ENCODE results near the gene IL3. TPM values are rescaled to one million over a fixed set of nuclear protein-coding genes. Genes with fewer than 3 reads are reported as not detected.
A peak's percentile ranks its signal among the peaks of the same experiment; 100 is the strongest.

IL3 gene
- total RNA-seq, 4 donors from 2014 or later, result not detected

DNA sequence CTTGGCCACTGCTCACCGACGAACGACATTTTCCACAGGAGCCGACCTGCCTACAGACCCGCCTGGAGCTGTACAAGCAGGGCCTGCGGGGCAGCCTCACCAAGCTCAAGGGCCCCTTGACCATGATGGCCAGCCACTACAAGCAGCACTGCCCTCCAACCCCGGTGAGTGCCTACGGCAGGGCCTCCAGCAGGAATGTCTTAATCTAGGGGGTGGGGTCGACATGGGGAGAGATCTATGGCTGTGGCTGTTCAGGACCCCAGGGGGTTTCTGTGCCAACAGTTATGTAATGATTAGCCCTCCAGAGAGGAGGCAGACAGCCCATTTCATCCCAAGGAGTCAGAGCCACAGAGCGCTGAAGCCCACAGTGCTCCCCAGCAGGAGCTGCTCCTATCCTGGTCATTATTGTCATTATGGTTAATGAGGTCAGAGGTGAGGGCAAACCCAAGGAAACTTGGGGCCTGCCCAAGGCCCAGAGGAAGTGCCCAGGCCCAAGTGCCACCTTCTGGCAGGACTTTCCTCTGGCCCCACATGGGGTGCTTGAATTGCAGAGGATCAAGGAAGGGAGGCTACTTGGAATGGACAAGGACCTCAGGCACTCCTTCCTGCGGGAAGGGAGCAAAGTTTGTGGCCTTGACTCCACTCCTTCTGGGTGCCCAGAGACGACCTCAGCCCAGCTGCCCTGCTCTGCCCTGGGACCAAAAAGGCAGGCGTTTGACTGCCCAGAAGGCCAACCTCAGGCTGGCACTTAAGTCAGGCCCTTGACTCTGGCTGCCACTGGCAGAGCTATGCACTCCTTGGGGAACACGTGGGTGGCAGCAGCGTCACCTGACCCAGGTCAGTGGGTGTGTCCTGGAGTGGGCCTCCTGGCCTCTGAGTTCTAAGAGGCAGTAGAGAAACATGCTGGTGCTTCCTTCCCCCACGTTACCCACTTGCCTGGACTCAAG lies 14.6 kb downstream of the IL3 start:
- Histone ChIP-seq H3K4me3 (replicated peaks in 1 of 3) (no peak overlapping the region), H3K27ac (no peak overlapping the region), H3K27me3 (no peaks in the 10 kb centered on the region), H3K36me3 (no peaks in the 10 kb centered on the region), H3K4me1 (no peaks in the 10 kb centered on the region), H3K9me3 (no peaks in the 10 kb centered on the region)
- TF ChIP-seq POLR2A (IDR thresholded peaks at IDR 0.05), result no peak
- TF ChIP-seq, protein P1, sequence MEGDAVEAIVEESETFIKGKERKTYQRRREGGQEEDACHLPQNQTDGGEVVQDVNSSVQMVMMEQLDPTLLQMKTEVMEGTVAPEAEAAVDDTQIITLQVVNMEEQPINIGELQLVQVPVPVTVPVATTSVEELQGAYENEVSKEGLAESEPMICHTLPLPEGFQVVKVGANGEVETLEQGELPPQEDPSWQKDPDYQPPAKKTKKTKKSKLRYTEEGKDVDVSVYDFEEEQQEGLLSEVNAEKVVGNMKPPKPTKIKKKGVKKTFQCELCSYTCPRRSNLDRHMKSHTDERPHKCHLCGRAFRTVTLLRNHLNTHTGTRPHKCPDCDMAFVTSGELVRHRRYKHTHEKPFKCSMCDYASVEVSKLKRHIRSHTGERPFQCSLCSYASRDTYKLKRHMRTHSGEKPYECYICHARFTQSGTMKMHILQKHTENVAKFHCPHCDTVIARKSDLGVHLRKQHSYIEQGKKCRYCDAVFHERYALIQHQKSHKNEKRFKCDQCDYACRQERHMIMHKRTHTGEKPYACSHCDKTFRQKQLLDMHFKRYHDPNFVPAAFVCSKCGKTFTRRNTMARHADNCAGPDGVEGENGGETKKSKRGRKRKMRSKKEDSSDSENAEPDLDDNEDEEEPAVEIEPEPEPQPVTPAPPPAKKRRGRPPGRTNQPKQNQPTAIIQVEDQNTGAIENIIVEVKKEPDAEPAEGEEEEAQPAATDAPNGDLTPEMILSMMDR (IDR thresholded peaks at IDR 0.05), result no peak
- intact Hi-C loops (cut with DNase I), result no loop called here
- DNase-seq, result peak; percentile 48 to 51
- WGBS, 2 donors, result 56 to 63% methylated on average over 10 to 13 of the region's 16 CpGs

DNA sequence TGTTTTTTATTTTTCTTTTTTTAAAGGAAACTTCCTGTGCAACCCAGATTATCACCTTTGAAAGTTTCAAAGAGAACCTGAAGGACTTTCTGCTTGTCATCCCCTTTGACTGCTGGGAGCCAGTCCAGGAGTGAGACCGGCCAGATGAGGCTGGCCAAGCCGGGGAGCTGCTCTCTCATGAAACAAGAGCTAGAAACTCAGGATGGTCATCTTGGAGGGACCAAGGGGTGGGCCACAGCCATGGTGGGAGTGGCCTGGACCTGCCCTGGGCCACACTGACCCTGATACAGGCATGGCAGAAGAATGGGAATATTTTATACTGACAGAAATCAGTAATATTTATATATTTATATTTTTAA lies 15.2 kb downstream of the IL3 start:
- intact Hi-C loops (cut with DNase I), result no loop called here
- no peak overlapping the region for H3K27ac ChIP-seq
- DNase-seq, result peak; percentile 17 to 34
- WGBS, 2 donors, result 50 to 53% methylated on average over 2 of the region's 2 CpGs
- H3K9me3 ChIP-seq, result no peaks in the 10 kb centered on the region
- no peak overlapping the region for H3K4me3 ChIP-seq (replicated peaks in 1 of 3)
- H3K4me1 ChIP-seq, result no peaks in the 10 kb centered on the region
- no peaks in the 10 kb centered on the region for H3K27me3 ChIP-seq
- H3K36me3 ChIP-seq, result no peaks in the 10 kb centered on the region
- TF ChIP-seq, protein P1 (IDR thresholded peaks at IDR 0.05), result no peak

DNA sequence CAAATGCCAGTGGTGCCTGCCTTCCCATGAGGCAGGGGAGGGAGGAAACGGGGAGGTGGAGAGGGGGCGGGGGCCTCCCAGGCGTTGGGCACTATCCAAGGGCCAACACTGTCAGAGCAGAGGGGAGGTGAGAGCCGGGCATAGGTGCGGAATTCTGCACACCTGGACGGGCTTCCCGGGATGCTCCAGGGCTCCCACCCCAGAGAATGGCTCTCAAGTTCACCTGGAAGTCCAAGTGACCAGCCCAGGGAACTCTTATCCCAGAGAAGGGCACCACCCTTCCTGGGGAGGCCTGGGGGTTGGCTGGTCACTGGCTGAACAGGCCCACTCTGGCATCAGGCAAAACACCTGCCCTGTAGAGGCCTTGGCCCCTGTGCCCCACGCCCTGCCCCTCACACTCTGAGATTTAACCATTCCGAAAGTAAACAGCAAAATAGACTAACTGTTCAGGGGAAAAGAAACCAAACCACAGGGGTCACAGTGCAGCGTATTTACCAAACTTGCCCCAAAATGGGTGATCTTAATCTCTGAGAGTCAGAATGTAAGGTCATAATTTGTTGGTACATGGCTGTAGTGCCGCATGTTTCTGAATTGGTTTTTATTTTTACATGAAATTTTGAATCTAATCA lies 15.9 kb downstream of the IL3 start:
- no peaks in the 10 kb centered on the region for H3K27me3 ChIP-seq
- no peak overlapping the region for H3K4me3 ChIP-seq (replicated peaks in 1 of 3)
- 86 to 89% methylated on average over 11 of the region's 11 CpGs for WGBS, 2 donors
- no peaks in the 10 kb centered on the region for H3K36me3 ChIP-seq
- H3K4me1 ChIP-seq, result no peaks in the 10 kb centered on the region
- intact Hi-C loops (cut with DNase I), result no loop called here
- no peak for TF ChIP-seq POLR2A (IDR thresholded peaks at IDR 0.05)
- TF ChIP-seq, protein P1 (IDR thresholded peaks at IDR 0.05), result no peak
- H3K9me3 ChIP-seq, result no peaks in the 10 kb centered on the region
- no peak for DNase-seq
- no peak overlapping the region for H3K27ac ChIP-seq

DNA sequence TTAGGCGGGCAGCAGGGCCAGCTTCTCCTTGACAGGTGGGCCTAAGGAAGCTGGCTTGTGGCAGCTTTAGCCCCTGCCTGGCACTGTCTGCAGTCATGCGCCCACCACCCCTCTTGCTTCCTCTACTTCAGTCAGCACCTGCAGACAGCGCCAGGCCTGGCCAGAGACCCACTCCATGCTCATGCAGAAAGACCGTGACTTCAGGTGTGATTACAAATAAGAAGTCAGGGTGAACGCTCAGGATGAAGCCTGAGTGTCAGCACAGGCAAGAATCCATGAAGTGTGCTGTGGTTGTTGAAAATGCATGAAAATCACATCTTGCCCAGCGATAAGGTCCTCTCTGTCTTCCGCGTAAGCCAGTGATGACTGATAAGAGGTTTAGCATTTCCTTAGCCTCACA lies 16.5 kb downstream of the IL3 start:
- Histone ChIP-seq H3K27me3 (no peaks in the 10 kb centered on the region), H3K4me1 (no peaks in the 10 kb centered on the region), H3K4me3 (replicated peaks in 1 of 3) (no peak overlapping the region), H3K36me3 (no peaks in the 10 kb centered on the region), H3K9me3 (no peaks in the 10 kb centered on the region), H3K27ac (no peak overlapping the region)
- DNase-seq, result no peak
- TF ChIP-seq, protein P1 (IDR thresholded peaks at IDR 0.05), result no peak
- no peak for TF ChIP-seq POLR2A (IDR thresholded peaks at IDR 0.05)
- intact Hi-C loops (cut with DNase I), result no loop called here
- 95 to 97% methylated on average over 6 to 8 of the region's 8 CpGs for WGBS, 2 donors

DNA sequence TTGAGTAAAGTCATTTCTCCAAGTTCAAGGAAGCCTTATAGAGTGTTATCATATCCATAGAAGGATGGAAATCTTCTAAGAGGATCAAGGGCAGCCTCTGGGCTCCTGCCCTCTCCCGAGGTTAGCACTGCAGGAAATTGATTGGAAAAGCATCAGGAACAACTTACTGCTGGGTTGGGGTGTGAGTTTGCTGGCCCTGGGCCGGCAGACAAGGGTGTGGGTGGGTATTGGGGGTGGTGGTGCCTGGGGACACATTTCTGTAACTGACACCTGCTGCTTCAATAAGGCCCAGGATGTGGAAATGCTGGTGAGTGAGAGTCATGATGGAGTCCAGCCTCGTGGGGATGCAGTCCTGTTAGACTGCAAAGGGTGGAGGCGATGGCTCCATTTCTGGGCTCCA lies 18.6 kb downstream of the IL3 start:
- no peaks in the 10 kb centered on the region for H3K4me1 ChIP-seq
- intact Hi-C loops (cut with DNase I), result no loop called here
- no peak overlapping the region for H3K27ac ChIP-seq
- H3K36me3 ChIP-seq, result no peaks in the 10 kb centered on the region
- DNase-seq, result no peak
- WGBS, 2 donors, result 78 to 82% methylated on average over 4 of the region's 4 CpGs
- TF ChIP-seq, protein P1 (IDR thresholded peaks at IDR 0.05), result no peak
- no peak for TF ChIP-seq POLR2A (IDR thresholded peaks at IDR 0.05)
- H3K4me3 ChIP-seq (replicated peaks in 1 of 3), result no peak overlapping the region
- H3K27me3 ChIP-seq, result no peaks in the 10 kb centered on the region
- H3K9me3 ChIP-seq, result no peaks in the 10 kb centered on the region

Data from thyroid gland (tissue), 4 donors.